Thoracic aorta (tissue), 2 donors: ENCODE data around the gene NUB1. TPM values are rescaled to one million over a fixed set of nuclear protein-coding genes. Genes with fewer than 3 reads are reported as not detected.
A peak's percentile ranks its signal among the peaks of the same experiment; 100 is the strongest.

ENCODE experiments used
- ATAC-seq: fragments of 150-250 bp; one replicate; pipeline ENCODE4 v1.8.0; 2017; ENCODE audit warnings: low read depth; ENCODE audit not compliant: insufficient number of reproducible peaks, low FRiP score
- DNase-seq: peaks from one replicate; pipeline ENCODE4 v3.0.0-alpha.2; 2020; ENCODE audit warnings: low spot score
- H3K27ac ChIP-seq, 2 donors: fragments of 200-600 bp; sonication (generic); 1 replicate in 1 of 2; 2 replicates in 1 of 2; pipeline ENCODE4 v1.5.1; 2016; ENCODE audit warnings: mild to moderate bottlenecking in 2 of 2, moderate library complexity in 2 of 2
- H3K27me3 ChIP-seq: fragments of 200-600 bp; sonication (generic); replicated peaks from 2 replicates; pipeline ENCODE4 v1.6.0; 2016; ENCODE audit warnings: mild to moderate bottlenecking; ENCODE audit not compliant: insufficient read depth
- H3K36me3 ChIP-seq: fragments of 200-600 bp; sonication (generic); one replicate; pipeline ENCODE4 v1.5.1; 2016
- H3K4me1 ChIP-seq, 2 donors: fragments of 200-600 bp; sonication (generic); 1 replicate in 1 of 2; 2 replicates in 1 of 2; pipeline versions ENCODE4 v1.5.1 to v1.6.0; 2016; ENCODE audit warnings: low read depth in 2 of 2, mild to moderate bottlenecking in 1 of 2; ENCODE audit not compliant: control insufficient read depth in 1 of 2
- H3K4me3 ChIP-seq: fragments of 200-600 bp; sonication (generic); 2 replicates; pipeline ENCODE4 v1.5.1; 2016; ENCODE audit warnings: mild to moderate bottlenecking
- H3K9me3 ChIP-seq: fragments of 200-600 bp; sonication (generic); 2 replicates; pipeline ENCODE4 v1.5.1; 2016
- total RNA-seq, 2 donors: library from RNA; depleted of rRNA; stranded (reverse); fragments of >200 nt; gene quantifications; one replicate each; pipeline versions ENCODE4 v1.1.0 to v1.2.3, GENCODE V29; 2016
- TF ChIP-seq, protein P1 (sequence below): fragments of 200-600 bp; sonication (generic); IDR thresholded peaks from one replicate; pipeline ENCODE4 v1.5.1; 2019; ENCODE audit warnings: antibody characterized with exemption

The NUB1 gene
- total RNA-seq, 2 donors from 2014 or later: 51.0 to 53.4 TPM

DNA sequence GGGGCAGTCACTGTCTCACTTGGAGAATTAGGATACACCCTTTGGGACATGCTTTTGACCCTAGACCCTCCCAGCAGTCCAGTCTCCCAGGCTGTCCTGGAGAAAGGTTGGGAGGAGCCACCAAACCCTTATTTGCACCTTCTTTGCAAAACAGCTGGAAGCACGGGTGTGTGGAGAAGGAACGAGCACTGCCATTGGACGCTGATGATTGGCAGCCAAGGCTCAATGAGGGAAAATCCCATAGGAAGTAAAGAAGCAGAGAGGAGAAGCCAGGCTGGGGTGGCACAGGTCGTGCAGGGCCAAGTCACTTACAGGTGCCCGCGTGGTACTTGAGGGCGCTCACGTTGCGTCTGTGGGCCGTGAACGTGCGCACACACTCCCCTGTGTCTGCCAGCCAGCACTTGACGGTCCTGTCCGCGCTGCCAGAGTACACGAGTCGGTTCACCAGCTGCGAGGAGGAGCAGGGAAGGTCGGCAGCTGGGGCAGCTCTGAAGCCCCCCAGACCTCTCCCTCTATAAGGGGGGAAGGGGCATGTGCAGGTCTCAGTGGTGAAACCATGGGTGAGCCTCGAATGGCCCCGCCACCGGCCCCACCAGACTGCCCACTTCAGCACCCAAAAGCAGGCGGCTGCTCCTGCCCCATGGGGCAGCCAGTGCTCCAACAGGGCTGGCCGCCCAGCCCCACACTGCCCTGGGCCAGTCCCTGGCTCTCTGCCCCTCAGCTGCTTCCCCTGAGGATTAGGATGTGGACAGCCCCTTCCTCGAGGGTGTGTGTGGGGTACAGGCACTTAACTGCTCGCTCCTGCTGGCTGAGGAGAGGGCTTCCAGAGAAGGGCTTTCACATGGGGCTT is 43.4 kb downstream of the NUB1 start:
- H3K36me3 ChIP-seq: no peaks in the 10 kb centered on the region
- TF ChIP-seq, protein P1, sequence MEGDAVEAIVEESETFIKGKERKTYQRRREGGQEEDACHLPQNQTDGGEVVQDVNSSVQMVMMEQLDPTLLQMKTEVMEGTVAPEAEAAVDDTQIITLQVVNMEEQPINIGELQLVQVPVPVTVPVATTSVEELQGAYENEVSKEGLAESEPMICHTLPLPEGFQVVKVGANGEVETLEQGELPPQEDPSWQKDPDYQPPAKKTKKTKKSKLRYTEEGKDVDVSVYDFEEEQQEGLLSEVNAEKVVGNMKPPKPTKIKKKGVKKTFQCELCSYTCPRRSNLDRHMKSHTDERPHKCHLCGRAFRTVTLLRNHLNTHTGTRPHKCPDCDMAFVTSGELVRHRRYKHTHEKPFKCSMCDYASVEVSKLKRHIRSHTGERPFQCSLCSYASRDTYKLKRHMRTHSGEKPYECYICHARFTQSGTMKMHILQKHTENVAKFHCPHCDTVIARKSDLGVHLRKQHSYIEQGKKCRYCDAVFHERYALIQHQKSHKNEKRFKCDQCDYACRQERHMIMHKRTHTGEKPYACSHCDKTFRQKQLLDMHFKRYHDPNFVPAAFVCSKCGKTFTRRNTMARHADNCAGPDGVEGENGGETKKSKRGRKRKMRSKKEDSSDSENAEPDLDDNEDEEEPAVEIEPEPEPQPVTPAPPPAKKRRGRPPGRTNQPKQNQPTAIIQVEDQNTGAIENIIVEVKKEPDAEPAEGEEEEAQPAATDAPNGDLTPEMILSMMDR: no peak
- H3K9me3 ChIP-seq: no peaks in the 10 kb centered on the region
- peaks cover 16 to 42% of the 10 kb centered on the region in 2 donors for H3K4me1 ChIP-seq
- ATAC-seq (peak; percentile 20), DNase-seq (no peak)
- no peaks in the 10 kb centered on the region for H3K27me3 ChIP-seq
- peak overlapping the region; percentile 77 to 87 for H3K27ac ChIP-seq
- no peak overlapping the region for H3K4me3 ChIP-seq

DNA sequence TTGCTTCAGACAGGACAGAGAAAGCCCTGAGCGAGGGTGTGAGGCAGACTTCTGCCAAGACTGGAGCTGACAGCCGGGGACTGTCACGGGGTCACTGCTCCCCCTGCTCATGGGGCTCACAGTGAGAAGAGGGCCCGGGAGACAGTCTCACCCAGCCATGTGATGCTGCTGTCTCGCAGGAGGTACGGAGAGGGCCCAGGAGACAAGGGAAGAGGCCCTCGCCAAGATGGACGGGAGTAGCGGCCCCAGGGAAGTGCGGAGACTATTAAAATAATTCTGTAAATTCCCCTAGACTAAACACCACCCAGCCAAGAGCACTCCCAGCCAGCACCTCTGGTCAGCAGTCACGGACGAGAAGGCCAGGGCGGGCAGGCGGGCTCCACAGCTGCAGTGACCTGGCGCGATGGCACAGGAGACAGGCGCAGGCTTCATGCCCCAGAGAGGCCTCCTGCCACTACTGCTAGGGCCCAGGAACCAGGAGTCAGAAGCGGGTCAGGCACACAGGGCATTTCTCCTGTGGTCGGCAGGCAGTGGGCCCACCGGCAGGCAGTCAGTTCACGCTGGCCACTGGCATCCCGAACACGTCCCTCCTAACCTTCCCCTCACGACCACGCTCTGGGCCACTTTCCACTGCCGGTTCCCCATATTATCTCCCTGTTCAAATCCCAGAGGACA is 44.2 kb downstream of the NUB1 start:
- ATAC-seq (no peak), DNase-seq (no peak)
- no peaks in the 10 kb centered on the region for H3K27me3 ChIP-seq
- no peaks in the 10 kb centered on the region for H3K9me3 ChIP-seq
- no peaks in the 10 kb centered on the region for H3K36me3 ChIP-seq
- H3K4me3 ChIP-seq: no peak overlapping the region
- H3K27ac ChIP-seq: peak overlapping the region; percentile 77 to 87
- peaks cover 16 to 42% of the 10 kb centered on the region in 2 donors for H3K4me1 ChIP-seq
- TF ChIP-seq, protein P1: no peak

DNA sequence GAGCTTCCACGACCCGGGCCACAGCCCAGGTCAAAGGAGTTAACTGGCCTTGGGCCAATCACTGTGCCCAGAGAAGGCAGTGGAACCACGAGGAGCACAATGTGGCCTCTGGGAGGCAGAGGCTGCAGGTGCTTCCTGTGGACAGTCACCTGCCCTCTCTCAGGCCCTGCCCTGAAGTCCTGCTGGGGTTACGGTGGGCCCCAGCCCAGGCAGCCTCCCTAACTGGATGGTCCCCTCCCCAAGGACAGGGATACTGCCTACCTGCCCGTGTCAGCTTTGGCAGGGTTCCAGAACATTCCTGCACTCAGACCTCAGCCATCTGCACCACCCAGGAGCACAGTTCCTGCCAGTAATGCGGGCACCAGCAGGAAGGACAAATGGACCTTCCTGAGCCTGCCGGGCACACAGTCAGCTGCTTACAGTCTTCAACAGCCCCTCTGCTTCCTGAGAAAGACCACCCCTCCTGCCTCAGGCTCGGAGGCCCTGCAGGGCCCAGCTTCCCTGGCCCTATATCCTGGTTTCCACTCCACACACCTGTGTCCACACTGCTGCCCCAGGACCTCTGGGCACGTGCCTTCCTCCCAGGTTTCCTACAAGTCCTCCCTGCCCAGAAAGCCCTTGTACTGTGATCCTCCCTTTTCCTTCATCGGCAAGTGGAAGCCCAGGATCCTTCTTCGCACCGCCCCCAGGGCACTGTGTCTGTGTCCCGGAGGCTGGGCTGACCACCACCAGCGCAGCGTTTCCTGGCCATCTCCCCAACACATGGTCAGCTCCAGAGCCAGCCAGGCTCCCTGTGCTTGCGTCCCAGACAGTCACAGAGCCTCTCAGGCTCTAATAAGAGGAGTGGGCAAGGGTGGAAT is 44.9 kb downstream of the NUB1 start:
- no peaks in the 10 kb centered on the region for H3K27me3 ChIP-seq
- H3K4me3 ChIP-seq: no peak overlapping the region
- DNase-seq: no peak
- no peak for ATAC-seq
- no peaks in the 10 kb centered on the region for H3K36me3 ChIP-seq
- H3K27ac ChIP-seq: peak overlapping the region; percentile 77 to 87
- H3K4me1 ChIP-seq: peaks cover 13 to 34% of the 10 kb centered on the region in 2 donors
- H3K9me3 ChIP-seq: no peaks in the 10 kb centered on the region
- TF ChIP-seq, protein P1: no peak

DNA sequence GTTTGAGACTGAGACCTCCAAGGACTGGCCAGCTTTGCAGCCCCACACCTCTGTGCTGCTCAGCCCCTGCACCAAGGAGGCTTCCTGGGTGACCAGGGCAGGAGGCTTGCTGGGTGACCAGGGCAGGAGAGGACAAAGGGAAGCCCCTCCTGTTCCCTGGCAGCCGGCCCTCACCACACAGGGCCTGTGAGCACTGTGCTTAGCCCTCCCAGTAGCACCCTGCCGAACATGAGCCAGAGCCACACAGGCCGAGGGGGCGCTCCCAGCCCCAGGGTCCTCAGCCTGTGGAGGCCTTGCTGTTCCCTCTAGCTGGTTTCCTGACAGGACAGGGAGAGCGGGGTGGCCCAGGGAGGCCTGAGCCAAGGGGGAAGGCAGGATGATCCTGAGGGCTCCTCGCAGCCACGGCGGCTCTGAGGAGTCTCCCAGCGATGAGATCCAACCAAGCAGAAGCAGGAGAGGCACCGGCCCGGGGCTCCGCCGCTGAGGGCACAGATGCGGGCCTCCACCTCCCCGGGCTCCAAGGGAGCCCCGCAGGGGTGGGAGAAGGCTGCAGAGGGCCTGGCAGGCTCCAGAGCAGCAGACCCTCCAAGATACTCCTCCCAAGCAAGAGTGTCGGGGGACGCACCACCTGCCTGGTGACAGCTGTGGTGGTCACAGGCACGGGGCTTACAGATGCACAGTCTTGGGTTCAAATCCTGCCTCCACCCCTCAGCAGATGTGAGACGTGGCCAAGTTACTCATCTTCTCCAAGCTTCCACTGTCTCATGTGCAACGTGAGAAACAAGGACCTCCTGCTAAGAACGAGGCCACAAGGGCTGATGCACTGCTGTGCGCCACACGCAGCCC is 45.8 kb downstream of the NUB1 start:
- no peak for DNase-seq

More for the DNA sequence above, 45.8 kb downstream of the NUB1 start:
- Histone ChIP-seq H3K27ac (peak overlapping the region in 1 of 2 donors; percentile 87), H3K36me3 (no peaks in the 10 kb centered on the region), H3K4me3 (no peak overlapping the region), H3K4me1 (peaks cover 9 to 28% of the 10 kb centered on the region in 2 donors), H3K27me3 (no peaks in the 10 kb centered on the region), H3K9me3 (no peaks in the 10 kb centered on the region)
- no peak for ATAC-seq
- TF ChIP-seq, protein P1: no peak
